ENCODE results near the gene RNF150.

The RNF150 gene

GRCh38 chr4:140969296-140969695, 164.0 kb downstream of the RNF150 start:
- DNase-seq, result no peak

- no peak for DNase-seq
These were observed 164.9 kb downstream of the RNF150 start for GRCh38 chr4:140968371-140968770.

- DNase-seq, result no peak
These were observed 169.4 kb downstream of the RNF150 start for GRCh38 chr4:140963883-140964282.

GRCh38 chr4:140955641-140956040, 177.6 kb downstream of the RNF150 start:
- DNase-seq, result no peak

GRCh38 chr4:140952717-140953116, 180.6 kb downstream of the RNF150 start:
- DNase-seq, result no peak

GRCh38 chr4:140947506-140947905, 185.8 kb downstream of the RNF150 start:
- no peak for DNase-seq

GRCh38 chr4:140945106-140945505, 188.2 kb downstream of the RNF150 start:
- no peak for DNase-seq

- DNase-seq, result no peak
These were observed 188.7 kb downstream of the RNF150 start for GRCh38 chr4:140944572-140944971.

GRCh38 chr4:140944199-140944515, 189.1 kb downstream of the RNF150 start:
- DNase-seq, result no peak

- no peak for DNase-seq
These were observed 189.6 kb downstream of the RNF150 start for GRCh38 chr4:140943486-140944198.

- DNase-seq, result no peak
These were observed 192.7 kb downstream of the RNF150 start for GRCh38 chr4:140940589-140940988.

- DNase-seq, result no peak
These were observed 195.4 kb downstream of the RNF150 start for GRCh38 chr4:140937866-140938265.

- DNase-seq, result no peak
These were observed 198.0 kb downstream of the RNF150 start for GRCh38 chr4:140935254-140935653.

GRCh38 chr4:140932501-140933045, 200.7 kb downstream of the RNF150 start:
- no peak for DNase-seq

GRCh38 chr4:140931911-140932310, 201.4 kb downstream of the RNF150 start:
- DNase-seq, result no peak

- DNase-seq, result no peak
These were observed 202.7 kb downstream of the RNF150 start for GRCh38 chr4:140930557-140930956.

GRCh38 chr4:140930011-140930410, 203.3 kb downstream of the RNF150 start:
- no peak for DNase-seq

GRCh38 chr4:140928880-140929279, 204.4 kb downstream of the RNF150 start:
- DNase-seq, result no peak

- DNase-seq, result no peak
These were observed 206.6 kb downstream of the RNF150 start for GRCh38 chr4:140926672-140927071.

- no peak for DNase-seq
These were observed 207.9 kb downstream of the RNF150 start for GRCh38 chr4:140925417-140925816.

GRCh38 chr4:140924761-140925392, 208.4 kb downstream of the RNF150 start:
- no peak for DNase-seq

- DNase-seq, result no peak
These were observed 226.0 kb downstream of the RNF150 start for GRCh38 chr4:140906993-140907962.

- DNase-seq, result no peak
These were observed 228.4 kb downstream of the RNF150 start for GRCh38 chr4:140904904-140905303.

Measured in activated gamma-delta T cell (primary cell).